GM12873 (cell line): ENCODE data around the gene L3MBTL1.

ENCODE experiments used
- CTCF ChIP-seq: IDR thresholded peaks from 2 replicates; pipeline ENCODE4 v1.5.1; 2012; ENCODE audit warnings: low read depth, mild to moderate bottlenecking, moderate library complexity, low read length, control low read depth; ENCODE audit not compliant: insufficient read depth; ENCODE audit errors: missing control alignments

L3MBTL1 gene

DNA sequence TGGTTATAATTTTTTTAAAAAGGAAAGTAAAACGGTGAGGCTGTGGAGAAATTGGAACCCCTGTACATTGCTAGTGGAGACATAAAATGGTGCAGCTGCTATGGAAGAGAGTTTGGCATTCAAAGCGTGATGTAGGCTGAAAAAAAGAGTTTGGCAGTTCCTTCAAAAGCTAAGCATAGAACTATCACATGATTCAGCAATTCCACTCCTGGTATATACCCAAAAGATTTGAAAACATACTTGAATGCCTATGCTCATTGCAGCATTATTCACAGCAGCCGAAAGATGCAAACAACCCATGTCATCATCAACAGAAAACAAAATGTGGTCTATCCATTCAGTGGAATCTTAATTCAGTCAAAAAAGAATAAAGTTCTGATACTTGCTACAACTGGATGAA lies 46.9 kb downstream of the L3MBTL1 start:
- no peak for TF ChIP-seq CTCF

DNA sequence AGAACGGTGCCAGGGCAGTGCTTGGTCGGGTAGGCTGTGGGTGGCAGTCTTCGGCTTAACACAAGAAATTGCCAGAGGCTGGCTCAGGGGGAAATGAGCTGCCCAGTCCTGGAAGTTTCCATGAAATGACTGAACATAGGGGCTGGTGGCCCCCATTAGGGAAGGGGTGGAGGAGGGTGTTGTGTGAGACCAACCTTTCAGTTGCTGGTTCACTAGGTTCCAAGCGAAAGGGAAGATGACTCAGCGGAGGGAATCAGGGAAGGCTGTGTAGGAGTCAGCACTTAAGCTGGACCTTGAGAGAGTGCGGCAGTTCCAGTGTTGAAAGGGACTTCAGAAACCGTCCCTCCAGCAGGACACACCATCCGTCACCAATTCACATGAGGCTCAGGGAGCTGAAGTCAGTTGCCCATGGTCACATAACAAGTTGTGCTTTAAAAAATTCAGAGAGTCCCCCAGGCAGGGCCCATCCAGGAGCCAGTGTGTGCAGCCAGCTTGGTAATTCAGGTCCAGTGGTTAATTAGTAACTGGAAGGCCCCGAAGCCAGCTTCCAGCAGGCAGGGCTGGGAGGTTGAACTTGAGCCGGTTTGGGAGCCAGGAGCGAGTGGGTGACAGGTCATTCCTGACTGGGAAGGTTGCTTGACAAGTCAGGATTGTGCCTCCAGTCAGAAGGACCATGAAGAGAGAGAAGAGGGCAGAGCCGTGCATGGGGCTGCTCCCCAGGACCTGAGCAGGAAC lies 51.1 kb downstream of the L3MBTL1 start, which contains the start of gene SGK2:
SGK2 (plus strand) TSS at position 616 of the 735 bp plus-strand sequence. CDS start 7,469 bp downstream, outside the sequence.
- TF ChIP-seq CTCF = no peak

GRCh38 chr20:43559147-43559987 lies 51.9 kb downstream of the L3MBTL1 start:
- TF ChIP-seq CTCF = no peak

DNA sequence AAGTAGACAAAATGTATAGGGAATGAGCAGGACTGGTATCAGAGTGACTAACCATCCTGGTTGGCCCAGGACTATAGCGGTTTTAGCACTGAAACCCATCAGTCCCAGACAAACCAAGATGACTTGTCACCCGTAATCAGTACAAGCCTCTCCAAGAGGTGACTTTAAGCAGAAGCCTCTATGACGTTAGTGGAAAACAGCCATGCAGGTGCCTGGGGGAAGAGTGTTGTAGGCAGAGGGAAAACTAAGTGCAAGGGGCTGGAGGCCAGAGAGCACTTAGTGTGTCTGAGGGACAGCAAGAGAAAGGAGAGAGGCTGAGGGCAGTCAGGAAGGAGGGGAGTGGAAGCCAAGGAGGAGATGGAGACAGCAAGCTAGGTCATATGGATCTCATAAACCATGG lies 53.5 kb downstream of the L3MBTL1 start:
- no peak for TF ChIP-seq CTCF

DNA sequence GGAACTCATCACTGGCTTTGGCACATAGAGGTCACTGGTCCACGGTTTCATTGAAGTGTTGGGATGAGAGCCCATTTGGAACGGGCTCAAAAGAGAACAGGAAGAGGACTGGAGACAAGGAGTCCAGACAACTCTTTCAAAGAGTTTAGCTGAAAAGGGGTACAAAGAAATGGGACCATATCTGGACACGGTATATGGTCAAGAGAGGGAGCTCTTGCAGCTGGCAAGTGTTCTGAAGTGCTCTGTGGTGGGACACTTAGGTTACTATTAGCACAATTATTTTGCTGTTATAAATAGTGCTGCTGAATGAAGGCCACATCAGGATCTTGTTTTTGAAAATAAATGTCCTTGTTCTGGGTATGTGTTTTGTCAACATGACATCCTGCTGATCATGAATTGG lies 55.9 kb downstream of the L3MBTL1 start:
- TF ChIP-seq CTCF = peak; percentile 23

GRCh38 chr20:43563991-43564390 lies 56.5 kb downstream of the L3MBTL1 start:
- no peak for TF ChIP-seq CTCF

- no peak for TF ChIP-seq CTCF
Measured at GRCh38 chr20:43564455-43564854, 57.0 kb downstream of the L3MBTL1 start.
